T-helper 17 cell (primary cell): ENCODE results near the gene AAR2. TPM values are rescaled to one million over a fixed set of nuclear protein-coding genes. Genes with fewer than 3 reads are reported as not detected.

Experiments
- ATAC-seq: fragments of 150-1000 bp; cut with Tn5 transposase; 2 replicates; pipeline ENCODE4 v1.10.0; 2021; ENCODE audit warnings: mild to moderate bottlenecking, moderate library complexity
- DNase-seq, 3 donors: peaks; one replicate each; pipeline versions ENCODE4 v3.0.0 to v3.0.0-alpha.2; 2020 to 2021
- H3K9me3 ChIP-seq: one replicate; pipeline ENCODE4 v1.7.0; 2013; ENCODE audit warnings: low read length, mild to moderate bottlenecking; ENCODE audit not compliant: control insufficient read depth, poor library complexity, severe bottlenecking
- H3K27ac Mint-ChIP-seq: one replicate; pipeline ENCODE4 v1.8.0; 2022; ENCODE audit warnings: mild to moderate bottlenecking, moderate library complexity, mixed read lengths
- H3K27me3 Mint-ChIP-seq: one replicate; pipeline ENCODE4 v1.8.0; 2022; ENCODE audit warnings: mixed read lengths
- H3K36me3 Mint-ChIP-seq: one replicate; pipeline ENCODE4 v1.8.0; 2022; ENCODE audit warnings: low read depth, mixed read lengths
- H3K4me1 Mint-ChIP-seq: one replicate; pipeline ENCODE4 v1.8.0; 2022; ENCODE audit warnings: mild to moderate bottlenecking, mixed read lengths
- H3K4me3 Mint-ChIP-seq: one replicate; pipeline ENCODE4 v1.8.0; 2022; ENCODE audit warnings: mild to moderate bottlenecking, moderate library complexity, mixed read lengths
- total RNA-seq, 4 donors: library from RNA in 2 of 4; stranded (reverse) in 2 of 4; gene quantifications; one replicate each; pipeline ENCODE4 v1.2.3 and lab custom pipeline; 2022 to 2026

The AAR2 gene
- total RNA-seq, 2 donors from 2014 or later: 16.7 to 23.0 TPM

DNA sequence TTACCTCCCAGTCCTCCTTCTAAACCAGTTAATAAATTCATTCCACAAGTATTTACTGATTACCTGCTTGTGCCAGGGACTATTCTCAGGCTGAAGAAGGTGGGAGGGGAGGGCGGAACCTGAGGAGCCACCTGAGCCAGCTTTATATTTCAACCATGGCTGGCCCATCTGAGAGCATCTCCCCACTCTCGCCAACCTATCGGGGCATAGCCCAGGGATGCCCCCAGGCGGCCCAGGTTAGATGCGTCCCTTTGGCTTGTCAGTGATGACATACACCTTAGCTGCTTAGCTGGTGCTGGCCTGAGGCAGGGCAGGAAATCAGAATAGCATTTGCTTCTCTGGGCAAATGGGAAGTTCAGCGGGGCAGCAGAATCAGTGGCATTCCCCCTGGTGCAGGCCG is 4.9 kb upstream of the AAR2 start:
- DNase-seq: no peak
- H3K9me3 ChIP-seq: no peaks in the 10 kb centered on the region
- H3K4me3 Mint-ChIP-seq: no peak overlapping the region
- peaks cover 3% of the 10 kb centered on the region for H3K4me1 Mint-ChIP-seq
- H3K27me3 Mint-ChIP-seq: peaks cover 36% of the 10 kb centered on the region
- ATAC-seq: no peak
- peaks cover 3% of the 10 kb centered on the region for H3K36me3 Mint-ChIP-seq
- H3K27ac Mint-ChIP-seq: no peak overlapping the region

DNA sequence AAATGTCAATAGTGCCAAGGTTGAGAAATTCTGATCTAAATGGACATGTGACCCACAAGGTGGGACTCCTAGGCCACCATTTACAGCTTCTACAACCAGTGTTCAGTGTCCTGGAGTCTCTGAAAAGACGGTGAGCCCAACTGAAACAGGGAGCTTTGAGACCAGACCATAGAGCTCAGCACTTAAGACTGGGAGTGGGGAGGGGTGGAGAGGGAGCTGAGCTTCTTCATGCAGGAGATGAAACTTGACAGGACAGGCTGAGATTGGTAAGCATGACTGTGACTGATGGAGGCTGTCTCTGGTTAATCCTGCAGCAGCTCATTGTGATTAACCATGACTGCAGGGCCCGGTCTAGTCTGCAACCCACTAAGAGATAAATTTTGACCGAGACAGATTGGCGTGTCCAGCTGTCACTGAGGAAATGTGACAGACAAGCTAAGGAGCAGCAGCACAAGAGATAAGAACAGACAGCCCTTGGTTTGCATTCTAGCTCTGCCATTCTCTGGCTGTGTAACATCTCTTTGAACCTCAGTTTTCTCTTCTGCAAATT is 1.4 kb upstream of the AAR2 start:
- Mint-ChIP-seq H3K4me3 (no peak overlapping the region), H3K4me1 (peaks cover 24% of the 10 kb centered on the region), H3K36me3 (peaks cover 6% of the 10 kb centered on the region), H3K27ac (no peak overlapping the region), H3K27me3 (peaks cover 13% of the 10 kb centered on the region)
- ATAC-seq (no peak), DNase-seq (no peak)
- H3K9me3 ChIP-seq: no peaks in the 10 kb centered on the region

DNA sequence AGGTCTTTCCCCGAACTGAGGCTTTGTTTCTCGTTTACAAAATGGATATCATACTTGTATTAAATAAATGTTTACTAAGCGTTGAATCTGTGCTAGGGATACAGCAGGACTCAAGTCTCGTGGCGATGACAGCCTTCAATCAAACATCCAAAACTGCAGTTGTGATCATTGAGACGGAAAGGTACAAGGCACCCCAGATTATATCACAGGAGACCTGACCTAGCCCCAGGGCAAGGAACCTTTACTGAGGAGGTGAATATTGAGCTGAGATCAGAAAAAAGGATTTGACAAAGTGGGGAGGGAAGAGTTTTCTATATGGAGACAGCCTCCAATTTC is 476 bp downstream of the AAR2 start:
- H3K9me3 ChIP-seq: no peaks in the 10 kb centered on the region
- ATAC-seq: peak; percentile 25
- peak overlapping the region; percentile 88 for H3K4me3 Mint-ChIP-seq
- peaks cover 24% of the 10 kb centered on the region for H3K4me1 Mint-ChIP-seq
- H3K27me3 Mint-ChIP-seq: peaks cover 8% of the 10 kb centered on the region
- H3K27ac Mint-ChIP-seq: peak overlapping the region; percentile 99
- peaks cover 3% of the 10 kb centered on the region for H3K36me3 Mint-ChIP-seq
- DNase-seq: no peak

DNA sequence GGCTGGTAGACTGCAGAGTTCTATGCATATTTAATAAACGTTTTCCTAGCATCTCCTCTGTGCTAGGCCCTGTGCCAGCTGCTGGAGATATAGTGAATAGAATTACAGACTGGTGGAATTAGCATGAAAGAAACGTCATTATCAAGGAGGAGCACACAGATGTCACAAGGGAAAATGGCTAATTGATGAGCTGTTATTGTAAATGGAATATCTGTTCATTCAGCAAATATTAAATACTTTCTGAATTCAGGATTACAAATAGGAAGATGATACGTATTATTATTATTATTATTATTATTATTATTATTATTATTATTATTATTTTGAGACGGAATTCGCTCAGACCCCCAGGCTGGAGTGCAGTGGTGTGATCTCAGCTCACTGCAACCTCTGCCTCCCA is 1.2 kb downstream of the AAR2 start:
- H3K4me3 Mint-ChIP-seq: peak overlapping the region; percentile 88
- H3K27ac Mint-ChIP-seq: peak overlapping the region; percentile 99
- ATAC-seq (no peak), DNase-seq (no peak)
- H3K4me1 Mint-ChIP-seq: peaks cover 24% of the 10 kb centered on the region
- H3K36me3 Mint-ChIP-seq: peaks cover 3% of the 10 kb centered on the region
- peaks cover 6% of the 10 kb centered on the region for H3K27me3 Mint-ChIP-seq
- no peaks in the 10 kb centered on the region for H3K9me3 ChIP-seq

DNA sequence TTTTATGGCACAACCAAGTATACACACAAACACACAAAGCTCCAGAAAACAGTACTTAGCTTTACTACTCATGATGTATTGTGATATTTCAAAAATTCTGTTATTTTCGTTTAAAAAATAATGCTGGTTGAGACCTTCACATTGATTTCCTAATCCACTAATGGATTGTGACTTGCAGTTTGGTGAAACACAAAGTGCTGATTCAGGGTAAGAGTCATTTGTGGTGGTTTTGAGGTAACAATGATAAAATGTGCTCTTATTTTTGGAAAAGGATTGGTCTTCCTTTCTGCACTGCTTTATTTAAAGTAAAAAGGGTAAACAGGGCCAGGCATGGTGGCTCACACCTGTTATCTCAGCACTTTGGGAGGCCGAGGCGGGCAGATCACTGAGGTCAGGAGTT is 1.9 kb downstream of the AAR2 start:
- H3K36me3 Mint-ChIP-seq: peaks cover 3% of the 10 kb centered on the region
- no peaks in the 10 kb centered on the region for H3K27me3 Mint-ChIP-seq
- no peak for ATAC-seq
- peak overlapping the region; percentile 41 for H3K27ac Mint-ChIP-seq
- no peak for DNase-seq
- no peaks in the 10 kb centered on the region for H3K9me3 ChIP-seq
- peaks cover 24% of the 10 kb centered on the region for H3K4me1 Mint-ChIP-seq
- H3K4me3 Mint-ChIP-seq: peak overlapping the region; percentile 36

DNA sequence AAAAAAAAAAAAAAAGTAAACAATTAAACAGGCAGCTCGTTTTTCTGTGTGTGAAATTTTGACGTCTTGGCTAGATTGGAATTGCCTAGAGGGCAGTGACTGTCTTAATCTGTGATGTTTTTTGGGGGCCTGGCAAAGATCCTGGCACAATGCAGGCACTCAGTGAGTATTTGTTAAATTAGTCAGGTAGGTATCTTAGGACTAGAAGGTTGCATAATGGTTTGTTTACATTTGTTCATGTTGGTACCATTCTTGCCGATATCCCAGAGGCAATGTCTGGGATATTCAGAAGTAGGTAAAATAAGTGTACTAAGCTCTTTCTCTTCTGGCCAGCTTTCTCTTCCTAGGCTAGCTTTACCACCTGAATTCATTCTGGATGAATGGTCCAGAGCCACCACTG is 2.5 kb downstream of the AAR2 start:
- no peaks in the 10 kb centered on the region for H3K27me3 Mint-ChIP-seq
- H3K9me3 ChIP-seq: no peaks in the 10 kb centered on the region
- ATAC-seq (no peak), DNase-seq (no peak)
- peaks cover 24% of the 10 kb centered on the region for H3K4me1 Mint-ChIP-seq
- H3K4me3 Mint-ChIP-seq: peak overlapping the region; percentile 67
- H3K36me3 Mint-ChIP-seq: peaks cover 3% of the 10 kb centered on the region
- H3K27ac Mint-ChIP-seq: peak overlapping the region; percentile 41

DNA sequence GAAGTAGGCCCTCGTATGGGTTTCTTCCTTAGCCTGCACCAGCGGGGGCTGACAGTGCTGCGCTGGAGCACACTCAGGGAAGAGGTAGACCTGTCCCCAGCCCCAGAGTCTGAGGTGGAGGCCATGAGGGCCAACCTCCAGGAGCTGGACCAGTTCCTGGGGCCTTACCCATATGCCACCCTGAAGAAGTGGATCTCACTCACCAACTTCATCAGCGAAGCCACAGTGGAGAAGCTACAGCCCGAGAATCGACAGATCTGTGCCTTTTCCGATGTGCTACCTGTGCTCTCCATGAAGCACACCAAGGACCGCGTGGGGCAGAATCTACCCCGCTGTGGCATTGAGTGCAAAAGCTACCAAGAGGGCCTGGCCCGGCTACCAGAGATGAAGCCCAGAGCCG is 3.8 kb downstream of the AAR2 start:
- Mint-ChIP-seq H3K27ac (no peak overlapping the region), H3K4me3 (no peak overlapping the region), H3K36me3 (peaks cover 5% of the 10 kb centered on the region), H3K27me3 (no peaks in the 10 kb centered on the region), H3K4me1 (peaks cover 24% of the 10 kb centered on the region)
- no peak for ATAC-seq
- DNase-seq: no peak
- H3K9me3 ChIP-seq: no peaks in the 10 kb centered on the region

DNA sequence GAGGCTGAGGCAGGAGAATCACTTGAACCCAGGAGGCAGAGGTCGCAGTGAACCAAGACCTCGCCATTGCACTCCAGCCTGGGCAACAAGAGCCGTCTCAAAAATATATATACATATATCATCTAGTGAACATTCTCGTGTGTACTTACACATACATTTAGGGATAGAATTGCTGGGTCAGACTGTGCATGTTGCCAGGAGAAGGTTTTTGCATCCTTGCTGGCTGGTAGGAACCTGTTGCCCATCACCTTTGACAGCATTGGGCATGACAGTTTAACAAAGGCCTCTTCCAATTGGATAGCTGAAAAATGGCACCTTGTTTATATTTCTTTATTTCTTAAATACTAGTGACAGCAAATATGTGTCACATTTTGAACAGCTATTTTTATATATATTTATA is 5.4 kb downstream of the AAR2 start:
- Mint-ChIP-seq H3K36me3 (peaks cover 6% of the 10 kb centered on the region), H3K27ac (no peak overlapping the region), H3K4me1 (peaks cover 18% of the 10 kb centered on the region), H3K4me3 (no peak overlapping the region), H3K27me3 (no peaks in the 10 kb centered on the region)
- ATAC-seq: no peak
- H3K9me3 ChIP-seq: no peaks in the 10 kb centered on the region
- DNase-seq: no peak

DNA sequence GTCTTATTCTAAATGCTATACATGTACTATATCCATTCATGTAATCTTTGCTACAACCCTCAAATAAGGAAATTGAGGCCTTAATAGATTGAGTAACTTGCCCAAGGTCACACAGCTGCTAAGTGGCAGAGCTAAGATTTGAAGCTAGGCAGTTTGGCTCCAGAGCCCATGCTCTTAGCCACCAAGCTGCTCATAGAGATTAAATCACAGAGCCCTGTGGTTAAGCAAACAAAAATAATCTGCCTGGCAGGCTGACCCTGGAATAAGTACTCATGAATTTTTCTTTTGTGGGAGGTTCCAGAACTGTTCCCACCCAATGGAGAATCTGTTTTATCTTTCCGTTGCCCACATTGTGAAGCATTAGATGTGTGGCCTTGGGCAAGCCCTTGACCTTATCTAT is 7.4 kb downstream of the AAR2 start:
- peaks cover 10% of the 10 kb centered on the region for H3K36me3 Mint-ChIP-seq
- peaks cover 21% of the 10 kb centered on the region for H3K4me1 Mint-ChIP-seq
- DNase-seq (no peak), ATAC-seq (no peak)
- no peak overlapping the region for H3K27ac Mint-ChIP-seq
- no peak overlapping the region for H3K4me3 Mint-ChIP-seq
- no peaks in the 10 kb centered on the region for H3K9me3 ChIP-seq
- H3K27me3 Mint-ChIP-seq: no peaks in the 10 kb centered on the region

DNA sequence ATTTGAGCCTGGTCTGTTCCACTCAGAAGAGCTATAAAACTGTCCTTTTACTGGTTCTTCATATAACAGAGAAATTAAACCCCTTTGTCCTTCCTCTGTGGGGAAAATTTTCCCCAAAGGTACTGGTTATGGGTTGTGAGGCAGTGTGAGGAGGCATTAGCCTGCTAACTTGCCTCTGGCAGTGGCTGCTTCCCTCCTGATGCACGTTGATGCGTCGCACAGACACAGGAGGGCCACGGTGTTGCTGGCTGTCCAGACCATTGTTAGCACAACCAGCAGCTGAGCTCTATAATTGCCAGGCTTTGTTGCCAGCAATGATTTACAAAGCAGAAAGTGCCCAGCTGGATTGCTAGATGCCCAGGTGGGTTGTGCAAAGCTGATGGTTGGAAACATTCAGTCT is 10.1 kb downstream of the AAR2 start:
- DNase-seq: no peak
- no peak overlapping the region for H3K4me3 Mint-ChIP-seq
- H3K9me3 ChIP-seq: no peaks in the 10 kb centered on the region
- no peaks in the 10 kb centered on the region for H3K27me3 Mint-ChIP-seq
- H3K4me1 Mint-ChIP-seq: peaks cover 21% of the 10 kb centered on the region
- no peak overlapping the region for H3K27ac Mint-ChIP-seq
- peaks cover 10% of the 10 kb centered on the region for H3K36me3 Mint-ChIP-seq
- ATAC-seq: no peak

DNA sequence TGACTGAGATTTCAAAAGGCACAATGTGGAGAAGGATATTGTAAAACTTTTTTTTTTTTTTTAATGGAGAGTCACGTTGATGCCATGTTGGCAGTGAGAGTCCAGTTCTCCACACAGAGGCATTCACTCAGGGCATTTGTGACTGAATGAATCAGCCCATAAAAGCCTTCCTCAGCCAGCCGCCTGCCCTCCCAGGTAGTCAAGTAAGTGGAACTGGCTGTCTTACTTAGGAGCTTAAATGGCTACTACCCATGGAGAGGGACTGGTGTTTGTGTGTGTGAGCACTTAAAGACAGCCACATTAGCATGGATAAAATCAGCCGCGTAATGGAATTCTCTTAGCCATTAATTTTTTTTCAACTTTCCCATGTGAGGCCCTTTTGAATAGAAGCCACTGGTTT is 12.6 kb downstream of the AAR2 start:
- Mint-ChIP-seq H3K27ac (no peak overlapping the region), H3K36me3 (peaks cover 10% of the 10 kb centered on the region), H3K27me3 (no peaks in the 10 kb centered on the region), H3K4me3 (no peak overlapping the region), H3K4me1 (peaks cover 28% of the 10 kb centered on the region)
- DNase-seq (no peak), ATAC-seq (no peak)
- no peaks in the 10 kb centered on the region for H3K9me3 ChIP-seq

DNA sequence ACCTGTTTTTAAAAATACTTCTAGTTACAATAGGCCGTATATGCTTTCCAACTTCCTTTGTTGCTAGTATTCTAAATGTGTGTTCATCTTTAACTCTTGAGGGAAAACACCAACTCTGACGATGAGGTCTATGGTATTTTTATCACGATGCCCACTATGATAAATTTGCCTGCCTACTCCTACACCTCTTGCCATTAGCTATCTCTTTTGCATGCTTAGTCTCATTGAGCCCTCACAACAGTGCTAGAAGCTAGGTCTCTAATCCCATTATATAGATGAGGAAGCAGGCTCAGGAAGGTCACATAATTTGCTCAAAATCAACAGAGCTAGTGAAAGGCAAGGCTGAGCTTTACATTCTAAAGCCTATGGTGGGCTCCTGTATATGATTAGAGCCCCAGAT is 13.2 kb downstream of the AAR2 start:
- no peak overlapping the region for H3K4me3 Mint-ChIP-seq
- no peaks in the 10 kb centered on the region for H3K27me3 Mint-ChIP-seq
- ATAC-seq (no peak), DNase-seq (no peak)
- peaks cover 28% of the 10 kb centered on the region for H3K4me1 Mint-ChIP-seq
- H3K36me3 Mint-ChIP-seq: peaks cover 10% of the 10 kb centered on the region
- H3K9me3 ChIP-seq: no peaks in the 10 kb centered on the region
- no peak overlapping the region for H3K27ac Mint-ChIP-seq

DNA sequence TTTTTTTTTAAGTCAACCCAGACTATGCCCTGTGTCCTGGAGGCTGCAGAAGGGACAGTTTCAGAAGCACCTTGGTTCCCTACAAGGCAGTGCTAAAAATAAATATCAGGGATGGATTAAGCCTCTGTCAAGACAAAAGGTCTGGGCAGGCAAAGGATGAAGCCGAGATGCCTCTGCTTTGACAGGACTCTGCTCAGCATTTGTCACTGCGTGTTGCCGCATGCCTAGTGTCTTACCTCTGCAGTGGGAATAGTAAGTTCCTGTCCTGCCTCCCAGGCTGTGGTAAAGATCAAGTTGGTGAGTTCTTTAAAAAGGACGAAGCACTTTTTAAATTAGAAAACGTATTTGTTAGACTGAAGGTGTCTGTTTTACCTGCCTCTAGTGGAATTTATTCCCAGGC is 15.1 kb downstream of the AAR2 start:
- Mint-ChIP-seq H3K4me3 (no peak overlapping the region), H3K4me1 (peaks cover 28% of the 10 kb centered on the region), H3K27ac (no peak overlapping the region), H3K36me3 (peaks cover 10% of the 10 kb centered on the region), H3K27me3 (no peaks in the 10 kb centered on the region)
- DNase-seq: no peak
- no peak for ATAC-seq
- H3K9me3 ChIP-seq: no peaks in the 10 kb centered on the region

DNA sequence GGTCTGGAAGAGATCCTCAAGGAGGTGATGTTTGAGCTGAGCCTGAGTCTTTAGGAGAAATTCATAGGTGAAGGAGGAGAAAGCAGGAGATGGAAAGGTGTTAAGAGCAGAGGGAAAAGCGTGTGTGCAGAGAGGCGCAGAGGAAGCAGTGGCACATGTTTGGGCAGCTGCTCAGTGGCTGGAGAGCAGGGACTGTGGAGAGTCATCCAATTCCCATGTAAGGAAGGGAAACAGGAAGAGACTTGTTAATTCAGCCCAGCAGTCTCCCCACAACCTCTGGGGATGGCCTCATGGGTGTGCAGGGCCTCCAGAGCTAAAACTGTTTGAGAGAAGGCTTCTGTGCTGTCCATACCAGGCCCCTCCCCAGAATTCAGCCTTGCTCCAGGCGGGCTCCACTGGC is 16.2 kb downstream of the AAR2 start:
- H3K27me3 Mint-ChIP-seq: no peaks in the 10 kb centered on the region
- peaks cover 10% of the 10 kb centered on the region for H3K36me3 Mint-ChIP-seq
- H3K27ac Mint-ChIP-seq: peak overlapping the region; percentile 29
- ATAC-seq (no peak), DNase-seq (no peak)
- H3K4me1 Mint-ChIP-seq: peaks cover 23% of the 10 kb centered on the region
- H3K9me3 ChIP-seq: no peaks in the 10 kb centered on the region
- H3K4me3 Mint-ChIP-seq: no peak overlapping the region
